ENCODE data around the gene ADARB2.

ADARB2 gene

DNA sequence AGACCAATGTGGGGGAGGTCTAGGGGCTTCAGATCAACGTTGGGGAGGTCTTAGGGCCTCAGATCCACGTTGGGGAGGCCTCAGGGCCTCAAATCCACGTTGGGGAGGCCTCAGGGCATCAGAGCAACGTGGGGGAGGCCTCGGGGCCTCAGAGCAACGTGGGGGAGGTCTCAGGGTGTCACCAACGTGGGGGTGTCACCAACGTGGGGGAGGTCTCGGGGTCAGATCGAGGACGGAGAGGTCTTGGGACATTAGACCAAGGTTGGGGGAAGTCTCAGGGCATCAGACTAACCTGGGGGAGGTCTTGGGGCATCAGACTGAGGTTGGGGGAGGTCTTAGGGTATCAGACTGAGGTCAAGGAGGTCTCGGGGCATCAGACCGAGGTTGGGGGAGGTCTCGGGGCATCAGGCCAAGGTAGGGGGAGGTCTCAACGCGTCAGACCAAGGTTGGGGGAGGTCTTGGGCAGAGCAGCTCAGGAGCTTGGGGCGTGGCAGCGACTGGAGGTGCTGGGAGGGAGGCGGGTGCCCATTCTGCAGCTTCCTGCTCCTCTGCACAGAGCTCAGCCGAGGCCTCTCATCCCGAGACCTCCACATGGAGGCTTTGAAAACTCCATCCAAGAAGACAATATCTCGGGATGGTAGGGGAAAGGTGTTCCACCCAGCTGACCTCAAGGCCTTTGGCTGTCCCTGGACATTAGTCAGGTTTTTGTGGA lies 521.3 kb downstream of the ADARB2 start:
- no peak overlapping the region for H3K27ac ChIP-seq (ENCODE audit: low read depth, low read length)
- H3K9me3 ChIP-seq (ENCODE audit: control insufficient read depth, insufficient read depth, low read length) = 0 out of 2 replicates have a peak, but pooled peaks cover 4% of the 10 kb centered on the region
- H3K4me2 ChIP-seq (ENCODE audit: low read length) = no peak overlapping the region
- H3K4me3 ChIP-seq (ENCODE audit: low read length) = no peak overlapping the region
- no peaks in the 10 kb centered on the region for H3K36me3 ChIP-seq (ENCODE audit: control insufficient read depth, low read length)
- no peaks in the 10 kb centered on the region for H3F3A ChIP-seq (ENCODE audit: control insufficient read depth, insufficient read depth)
- no peaks in the 10 kb centered on the region for H3K27me3 ChIP-seq (ENCODE audit: control insufficient read depth, low read length)
- H3K79me2 ChIP-seq (ENCODE audit: control insufficient read depth, low read length) = no peaks in the 10 kb centered on the region
- TF ChIP-seq, protein P1, sequence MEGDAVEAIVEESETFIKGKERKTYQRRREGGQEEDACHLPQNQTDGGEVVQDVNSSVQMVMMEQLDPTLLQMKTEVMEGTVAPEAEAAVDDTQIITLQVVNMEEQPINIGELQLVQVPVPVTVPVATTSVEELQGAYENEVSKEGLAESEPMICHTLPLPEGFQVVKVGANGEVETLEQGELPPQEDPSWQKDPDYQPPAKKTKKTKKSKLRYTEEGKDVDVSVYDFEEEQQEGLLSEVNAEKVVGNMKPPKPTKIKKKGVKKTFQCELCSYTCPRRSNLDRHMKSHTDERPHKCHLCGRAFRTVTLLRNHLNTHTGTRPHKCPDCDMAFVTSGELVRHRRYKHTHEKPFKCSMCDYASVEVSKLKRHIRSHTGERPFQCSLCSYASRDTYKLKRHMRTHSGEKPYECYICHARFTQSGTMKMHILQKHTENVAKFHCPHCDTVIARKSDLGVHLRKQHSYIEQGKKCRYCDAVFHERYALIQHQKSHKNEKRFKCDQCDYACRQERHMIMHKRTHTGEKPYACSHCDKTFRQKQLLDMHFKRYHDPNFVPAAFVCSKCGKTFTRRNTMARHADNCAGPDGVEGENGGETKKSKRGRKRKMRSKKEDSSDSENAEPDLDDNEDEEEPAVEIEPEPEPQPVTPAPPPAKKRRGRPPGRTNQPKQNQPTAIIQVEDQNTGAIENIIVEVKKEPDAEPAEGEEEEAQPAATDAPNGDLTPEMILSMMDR (IDR thresholded peaks at IDR 0.05; ENCODE audit: low read depth, low read length, poor library complexity, severe bottlenecking) = no peak
- TF ChIP-seq EZH2phosphoT487 (IDR thresholded peaks at IDR 0.05; ENCODE audit: borderline replicate concordance, low read length) = no peak
- H3K9me2 ChIP-seq (replicated peaks; ENCODE audit: control insufficient read depth, low read length) = no peaks in the 10 kb centered on the region
- H3K4me1 ChIP-seq (ENCODE audit: control insufficient read depth, low read length) = no peaks in the 10 kb centered on the region
- H4K20me1 ChIP-seq (ENCODE audit: control insufficient read depth, insufficient read depth, low read depth, low read length) = no peaks in the 10 kb centered on the region

DNA sequence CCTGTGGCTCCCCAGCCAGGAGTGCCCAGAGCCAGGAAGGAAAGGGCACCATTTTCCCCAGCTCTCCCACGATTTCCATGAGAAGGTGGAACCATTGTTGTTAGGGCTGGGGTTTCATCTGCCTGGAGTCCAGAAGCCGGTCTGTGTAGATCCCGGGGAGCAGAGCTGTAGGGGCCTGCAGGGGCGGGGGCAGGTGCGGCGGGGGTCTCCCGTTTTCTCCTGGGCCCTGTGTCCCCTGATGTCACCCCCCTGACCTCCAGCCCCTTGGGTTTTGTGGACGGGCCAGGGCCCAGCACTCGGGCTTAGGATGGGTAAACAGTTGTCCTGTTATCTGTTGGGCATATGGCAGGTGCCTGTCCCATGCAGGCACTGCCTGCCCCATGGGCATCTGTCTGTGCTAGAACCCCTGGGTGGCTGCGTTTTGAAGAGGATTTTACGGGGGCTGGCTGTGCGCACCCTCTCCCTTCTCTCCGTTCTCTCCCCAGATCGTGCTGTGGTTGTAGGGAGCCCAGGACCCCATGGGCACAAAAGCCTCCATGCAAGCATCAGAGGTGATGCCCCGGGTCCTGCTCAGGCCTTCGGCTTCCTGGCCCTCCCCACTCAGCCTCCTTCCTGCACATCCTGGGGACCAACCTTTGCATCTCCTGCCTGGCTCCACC lies 522.3 kb downstream of the ADARB2 start:
- H3K36me3 ChIP-seq (ENCODE audit: control insufficient read depth, low read length) = no peaks in the 10 kb centered on the region
- no peaks in the 10 kb centered on the region for H3F3A ChIP-seq (ENCODE audit: control insufficient read depth, insufficient read depth)
- no peak overlapping the region for H3K27ac ChIP-seq (ENCODE audit: low read depth, low read length)
- no peaks in the 10 kb centered on the region for H3K79me2 ChIP-seq (ENCODE audit: control insufficient read depth, low read length)
- H3K9me3 ChIP-seq (ENCODE audit: control insufficient read depth, insufficient read depth, low read length) = 0 out of 2 replicates have a peak, but pooled peaks cover 2% of the 10 kb centered on the region
- no peaks in the 10 kb centered on the region for H3K4me1 ChIP-seq (ENCODE audit: control insufficient read depth, low read length)
- no peak overlapping the region for H3K4me3 ChIP-seq (ENCODE audit: low read length)
- H3K27me3 ChIP-seq (ENCODE audit: control insufficient read depth, low read length) = no peaks in the 10 kb centered on the region
- no peak overlapping the region for H3K4me2 ChIP-seq (ENCODE audit: low read length)
- TF ChIP-seq EZH2phosphoT487 (IDR thresholded peaks at IDR 0.05; ENCODE audit: borderline replicate concordance, low read length) = no peak
- H3K9me2 ChIP-seq (replicated peaks; ENCODE audit: control insufficient read depth, low read length) = no peaks in the 10 kb centered on the region
- H4K20me1 ChIP-seq (ENCODE audit: control insufficient read depth, insufficient read depth, low read depth, low read length) = no peaks in the 10 kb centered on the region

DNA sequence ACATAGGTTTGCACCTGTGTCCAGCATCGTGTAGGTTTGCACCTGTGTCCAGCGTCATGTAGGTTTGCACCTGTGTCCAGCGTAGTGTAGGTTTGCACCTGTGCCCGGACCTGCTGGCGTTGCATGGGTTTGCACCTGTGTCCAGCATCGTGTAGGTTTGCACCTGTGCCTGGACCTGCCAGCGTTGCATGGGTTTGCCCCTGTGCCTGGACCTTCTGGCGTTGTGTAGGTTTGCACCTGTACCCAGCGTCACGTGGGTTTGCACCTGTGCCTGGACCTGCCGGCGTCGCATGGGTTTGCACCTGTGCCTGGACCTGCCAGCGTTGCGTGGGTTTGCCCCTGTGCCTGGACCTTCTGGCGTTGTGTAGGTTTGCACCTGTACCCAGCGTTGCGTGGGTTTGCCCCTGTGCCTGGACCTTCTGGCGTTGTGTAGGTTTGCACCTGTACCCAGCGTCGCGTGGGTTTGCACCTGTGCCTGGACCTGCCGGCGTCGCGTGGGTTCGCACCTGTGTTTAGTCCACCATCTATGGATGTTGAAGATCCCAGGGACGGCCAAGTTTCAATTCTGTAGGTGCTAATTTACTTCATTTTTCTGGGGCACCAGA lies 523.2 kb downstream of the ADARB2 start:
- Histone ChIP-seq H4K20me1 (ENCODE audit: control insufficient read depth, insufficient read depth, low read depth, low read length) (no peaks in the 10 kb centered on the region), H3K27ac (ENCODE audit: low read depth, low read length) (no peak overlapping the region), H3K4me1 (ENCODE audit: control insufficient read depth, low read length) (no peaks in the 10 kb centered on the region), H3K9me3 (ENCODE audit: control insufficient read depth, insufficient read depth, low read length) (no peaks in the 10 kb centered on the region), H3K36me3 (ENCODE audit: control insufficient read depth, low read length) (no peaks in the 10 kb centered on the region), H3K79me2 (ENCODE audit: control insufficient read depth, low read length) (no peaks in the 10 kb centered on the region), H3K9me2 (replicated peaks; ENCODE audit: control insufficient read depth, low read length) (no peaks in the 10 kb centered on the region), H3K4me2 (ENCODE audit: low read length) (no peak overlapping the region), H3F3A (ENCODE audit: control insufficient read depth, insufficient read depth) (no peaks in the 10 kb centered on the region), H3K27me3 (ENCODE audit: control insufficient read depth, low read length) (no peaks in the 10 kb centered on the region), H3K4me3 (ENCODE audit: low read length) (no peak overlapping the region)
- no peak for TF ChIP-seq EZH2phosphoT487 (IDR thresholded peaks at IDR 0.05; ENCODE audit: borderline replicate concordance, low read length)
- TF ChIP-seq, protein P1 (IDR thresholded peaks at IDR 0.05; ENCODE audit: low read depth, low read length, poor library complexity, severe bottlenecking) = no peak

Measured in DOHH2 (cell line).